GM12878 (cell line): ENCODE measurements around the gene FHIP1B. TPM values are rescaled to one million over a fixed set of nuclear protein-coding genes. Genes with fewer than 3 reads are reported as not detected.

Source experiments
- ATAC-seq: fragments of 200-7000 bp; cut with Tn5 transposase; 3 replicates; pipeline ENCODE4 v1.9.1; 2020; ENCODE audit warnings: mild to moderate bottlenecking, moderate library complexity
- BruUV-seq: library from RNA; stranded (reverse); fragments of 400-500 nt; replicated peaks from 2 replicates; lab custom pipeline; 2021; lab: Mats Ljungman, UMichigan
- CTCF ChIA-PET: fragments of 300-600 bp; sonication (Branson Sonifier 250); formaldehyde crosslinking; extraction: SDS; loops from one replicate; lab custom pipeline; 2021; ENCODE audit warnings: inconsistent platforms; lab: Yijun Ruan, JAX
- POLR2A ChIA-PET: fragments of 350-600 bp; formaldehyde crosslinking; extraction: SDS; loops from one replicate; lab custom pipeline; 2021; ENCODE audit warnings: inconsistent platforms; lab: Charles Lee
- RAD21 ChIA-PET: fragments of 300-600 bp; sonication (Branson Sonifier 250); formaldehyde crosslinking; loops from one replicate; lab custom pipeline; 2023; ENCODE audit warnings: antibody characterized with exemption; ENCODE audit not compliant: unreplicated experiment; lab: Charles Lee
- SMC1A ChIA-PET: fragments of 300-600 bp; sonication (Branson Sonifier 250); formaldehyde crosslinking; loops from one replicate; lab custom pipeline; 2023; ENCODE audit not compliant: unreplicated experiment, uncharacterized antibody; lab: Charles Lee
- DNase-seq: peaks from one replicate; pipeline ENCODE4 v3.0.0-alpha.2; 2011; ENCODE audit warnings: low read depth, low spot score
- FAIRE-seq: peaks from 3 replicates; lab custom pipeline; 2011; peaks lifted over from hg19 to GRCh38; lab: Jason Lieb, UNC
- H2AFZ ChIP-seq: 2 replicates; pipeline ENCODE4 v1.6.0; 2011; ENCODE audit warnings: low read depth, low read length, control low read depth; ENCODE audit not compliant: control insufficient read depth
- H3K27ac ChIP-seq: 2 replicates; pipeline ENCODE4 v1.5.1; 2011; ENCODE audit warnings: control low read depth; ENCODE audit not compliant: control insufficient read depth, insufficient read depth
- H3K27me3 ChIP-seq, 2 experiments: replicated peaks in 1 of 2; 2 replicates each; pipeline versions ENCODE4 v1.6.0 to v1.6.1; 2011; ENCODE audit warnings: low read length in 1 of 2; ENCODE audit not compliant: control insufficient read depth in 2 of 2, insufficient read depth in 2 of 2
- H3K36me3 ChIP-seq, 2 experiments: 2 replicates each; pipeline ENCODE4 v1.5.1; 2011; ENCODE audit warnings: low read length in 1 of 2; ENCODE audit not compliant: control insufficient read depth in 2 of 2, insufficient read depth in 2 of 2
- H3K4me1 ChIP-seq: 2 replicates; pipeline ENCODE4 v1.6.1; 2011; ENCODE audit warnings: mild to moderate bottlenecking, low read length, moderate library complexity, mixed read lengths; ENCODE audit not compliant: control insufficient read depth, insufficient read depth
- H3K4me2 ChIP-seq: 2 replicates; pipeline ENCODE4 v1.6.0; 2011; ENCODE audit warnings: control low read depth; ENCODE audit not compliant: control insufficient read depth, insufficient read depth
- H3K4me3 ChIP-seq: fragments of 200-600 bp; sonication (generic); 2 replicates; pipeline ENCODE4 v1.5.1; 2016
- H3K79me2 ChIP-seq: 2 replicates; pipeline ENCODE4 v1.6.0; 2011; ENCODE audit warnings: low read length; ENCODE audit not compliant: control insufficient read depth, insufficient read depth
- H3K9ac ChIP-seq: 2 replicates; pipeline ENCODE4 v1.8.0; 2011; ENCODE audit warnings: low read length, control low read depth, mixed read lengths; ENCODE audit not compliant: control insufficient read depth, insufficient read depth
- H3K9me3 ChIP-seq: replicated peaks from 3 replicates; pipeline ENCODE4 v1.5.1; 2011; ENCODE audit warnings: mild to moderate bottlenecking, low read length; ENCODE audit not compliant: control insufficient read depth, insufficient read depth
- H4K20me1 ChIP-seq: 2 replicates; pipeline ENCODE4 v1.6.0; 2011; ENCODE audit not compliant: control insufficient read depth, insufficient read depth
- BRCA1 ChIP-seq: IDR thresholded peaks from 2 replicates; pipeline ENCODE4 v1.6.1; 2011; ENCODE audit warnings: low read depth, low read length, improper control_type of control experiment
- CEBPB ChIP-seq, 2 experiments: fragments of 150-350 bp in 1 of 2; IDR thresholded peaks; 2 replicates each; pipeline ENCODE4 v1.6.1; 2012 to 2014; ENCODE audit warnings: low read depth in 2 of 2, low read length in 2 of 2, borderline replicate concordance in 1 of 2, inconsistent platforms in 1 of 2
- CHD4 ChIP-seq: fragments of 200-600 bp; sonication (generic); IDR thresholded peaks from 2 replicates; pipeline ENCODE4 v1.6.1; 2016; ENCODE audit warnings: mild to moderate bottlenecking
- FOS ChIP-seq: IDR thresholded peaks from 3 replicates; pipeline ENCODE4 v1.6.1; 2011; ENCODE audit warnings: borderline replicate concordance; ENCODE audit not compliant: insufficient read length; ENCODE audit errors: extremely low read depth
- WGBS: methylation state at CpG from one replicate; pipeline ENCODE4 v1.1.6; 2016; ENCODE audit warnings: low lambda C conversion rate; ENCODE audit not compliant: insufficient replicate concordance, insufficient coverage; ENCODE audit errors: missing lambda C conversion rate; 5-methylcytosine and 5-hydroxymethylcytosine counted together
- in situ Hi-C: fragments of 300-500 bp; cut with MboI; formaldehyde crosslinking; loops from 9 replicates; pipeline ENCODE4 v1.14.3; 2018; ENCODE audit warnings: mixed read lengths
- intact Hi-C: fragments of 100-400 bp; cut with micrococcal nuclease; formaldehyde crosslinking; loops from one replicate; pipeline ENCODE4 v1.14.2; 2022; ENCODE audit not compliant: unreplicated experiment
- polyA plus RNA-seq, 11 experiments: library from polyadenylated mRNA; depleted of rRNA in 4 of 11; unstranded in 6 of 11; stranded (reverse) in 5 of 11; fragments of >200 nt; fragmentation: Nextera tagmentation in 4 of 11; fragmentation: Illumina TruSeq in 1 of 11; extraction: Ambion mirVana in 4 of 11; extraction: Trizol in 1 of 11; gene quantifications; 1 replicate in 1 of 11; 2 replicates in 10 of 11; pipeline versions ENCODE4 v1.2.1 to v1.2.3, GENCODE V29; 2011 to 2016; ENCODE audit warnings: inconsistent platforms in 2 of 11, missing spikeins in 2 of 11, low read depth in 1 of 11
- total RNA-seq, 4 experiments: library from RNA; depleted of rRNA in 3 of 4; stranded (reverse); fragments of >200 nt in 3 of 4; fragmentation: Illumina TruSeq in 1 of 4; extraction: Trizol in 1 of 4; gene quantifications; 2 replicates each; pipeline versions ENCODE4 v1.2.1 to v1.2.3, GENCODE V29; 2013 to 2021
- TF ChIP-seq, protein P1 (sequence below): fragments of 450-650 bp; formaldehyde crosslinking; IDR thresholded peaks from 2 replicates; pipeline ENCODE4 v1.4.0; 2022; ENCODE audit warnings: mild to moderate bottlenecking, moderate library complexity
- TF ChIP-seq, protein P2 (sequence below): IDR thresholded peaks from 2 replicates; pipeline ENCODE4 v1.6.1; 2012; ENCODE audit warnings: mild to moderate bottlenecking, low read depth, low read length

The FHIP1B gene
- total and polyA plus RNA-seq, 10 of the 15 experiments (the other 5 are each of a cell fraction or from before 2014, with no cell fraction given) = 0.90 to 28.1 (median 11.1) TPM

DNA sequence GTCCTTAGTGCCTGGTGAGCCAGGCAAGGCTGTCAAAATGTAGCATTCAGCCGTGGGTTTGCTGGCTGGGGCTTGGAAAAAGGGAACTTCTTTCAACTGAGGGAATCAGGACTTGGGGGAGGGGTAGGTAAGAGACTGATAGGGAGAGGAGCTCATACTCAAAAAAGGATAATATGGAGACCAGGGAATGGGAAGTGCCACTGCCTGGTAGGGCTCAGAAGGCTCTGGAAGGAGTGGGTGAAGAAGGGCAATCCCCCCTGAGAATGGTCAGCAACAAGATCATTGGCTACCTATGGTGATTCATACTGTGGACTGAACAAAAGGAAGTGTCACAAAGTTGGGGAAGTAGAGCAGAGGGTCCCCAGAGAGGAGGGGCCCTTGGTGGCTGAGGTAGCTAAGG is 6.3 kb upstream of the FHIP1B start:
- no TSS peak for BruUV-seq
- H2AFZ ChIP-seq = no peak overlapping the region
- H3K27ac ChIP-seq = no peak overlapping the region
- H3K36me3 ChIP-seq = no peaks in the 10 kb centered on the region
- H3K9ac ChIP-seq = no peak overlapping the region
- H4K20me1 ChIP-seq = no peaks in the 10 kb centered on the region
- intact Hi-C loops (no loop called here), in situ Hi-C loops (no loop called here)
- H3K9me3 ChIP-seq = no peaks in the 10 kb centered on the region
- CTCF ChIA-PET = interaction anchor here (1.2 kb wide), 1 partner anchor 10 kb away, joined by 8 read pairs; no protein-coding TSS in a partner anchor
- H3K79me2 ChIP-seq = no peaks in the 10 kb centered on the region
- ATAC-seq = no peak
- POLR2A ChIA-PET = no interaction called here
- TF ChIP-seq, protein P1, sequence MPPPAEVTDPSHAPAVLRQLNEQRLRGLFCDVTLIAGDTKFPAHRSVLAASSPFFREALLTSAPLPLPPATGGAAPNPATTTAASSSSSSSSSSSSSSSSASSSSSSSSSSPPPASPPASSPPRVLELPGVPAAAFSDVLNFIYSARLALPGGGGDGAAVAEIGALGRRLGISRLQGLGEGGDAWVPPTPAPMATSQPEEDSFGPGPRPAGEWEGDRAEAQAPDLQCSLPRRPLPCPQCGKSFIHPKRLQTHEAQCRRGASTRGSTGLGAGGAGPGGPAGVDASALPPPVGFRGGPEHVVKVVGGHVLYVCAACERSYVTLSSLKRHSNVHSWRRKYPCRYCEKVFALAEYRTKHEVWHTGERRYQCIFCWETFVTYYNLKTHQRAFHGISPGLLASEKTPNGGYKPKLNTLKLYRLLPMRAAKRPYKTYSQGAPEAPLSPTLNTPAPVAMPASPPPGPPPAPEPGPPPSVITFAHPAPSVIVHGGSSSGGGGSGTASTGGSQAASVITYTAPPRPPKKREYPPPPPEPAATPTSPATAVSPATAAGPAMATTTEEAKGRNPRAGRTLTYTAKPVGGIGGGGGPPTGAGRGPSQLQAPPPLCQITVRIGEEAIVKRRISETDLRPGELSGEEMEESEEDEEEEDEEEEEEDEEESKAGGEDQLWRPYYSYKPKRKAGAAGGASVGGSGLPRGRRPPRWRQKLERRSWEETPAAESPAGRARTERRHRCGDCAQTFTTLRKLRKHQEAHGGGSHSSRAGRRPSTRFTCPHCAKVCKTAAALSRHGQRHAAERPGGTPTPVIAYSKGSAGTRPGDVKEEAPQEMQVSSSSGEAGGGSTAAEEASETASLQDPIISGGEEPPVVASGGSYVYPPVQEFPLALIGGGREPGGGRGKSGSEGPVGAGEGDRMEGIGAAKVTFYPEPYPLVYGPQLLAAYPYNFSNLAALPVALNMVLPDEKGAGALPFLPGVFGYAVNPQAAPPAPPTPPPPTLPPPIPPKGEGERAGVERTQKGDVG (CRISPR knock-in tag) = no peak
- TF ChIP-seq, protein P2, sequence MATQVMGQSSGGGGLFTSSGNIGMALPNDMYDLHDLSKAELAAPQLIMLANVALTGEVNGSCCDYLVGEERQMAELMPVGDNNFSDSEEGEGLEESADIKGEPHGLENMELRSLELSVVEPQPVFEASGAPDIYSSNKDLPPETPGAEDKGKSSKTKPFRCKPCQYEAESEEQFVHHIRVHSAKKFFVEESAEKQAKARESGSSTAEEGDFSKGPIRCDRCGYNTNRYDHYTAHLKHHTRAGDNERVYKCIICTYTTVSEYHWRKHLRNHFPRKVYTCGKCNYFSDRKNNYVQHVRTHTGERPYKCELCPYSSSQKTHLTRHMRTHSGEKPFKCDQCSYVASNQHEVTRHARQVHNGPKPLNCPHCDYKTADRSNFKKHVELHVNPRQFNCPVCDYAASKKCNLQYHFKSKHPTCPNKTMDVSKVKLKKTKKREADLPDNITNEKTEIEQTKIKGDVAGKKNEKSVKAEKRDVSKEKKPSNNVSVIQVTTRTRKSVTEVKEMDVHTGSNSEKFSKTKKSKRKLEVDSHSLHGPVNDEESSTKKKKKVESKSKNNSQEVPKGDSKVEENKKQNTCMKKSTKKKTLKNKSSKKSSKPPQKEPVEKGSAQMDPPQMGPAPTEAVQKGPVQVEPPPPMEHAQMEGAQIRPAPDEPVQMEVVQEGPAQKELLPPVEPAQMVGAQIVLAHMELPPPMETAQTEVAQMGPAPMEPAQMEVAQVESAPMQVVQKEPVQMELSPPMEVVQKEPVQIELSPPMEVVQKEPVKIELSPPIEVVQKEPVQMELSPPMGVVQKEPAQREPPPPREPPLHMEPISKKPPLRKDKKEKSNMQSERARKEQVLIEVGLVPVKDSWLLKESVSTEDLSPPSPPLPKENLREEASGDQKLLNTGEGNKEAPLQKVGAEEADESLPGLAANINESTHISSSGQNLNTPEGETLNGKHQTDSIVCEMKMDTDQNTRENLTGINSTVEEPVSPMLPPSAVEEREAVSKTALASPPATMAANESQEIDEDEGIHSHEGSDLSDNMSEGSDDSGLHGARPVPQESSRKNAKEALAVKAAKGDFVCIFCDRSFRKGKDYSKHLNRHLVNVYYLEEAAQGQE = no peak
- TF ChIP-seq CEBPB (IDR thresholded peaks at IDR 0.05; ENCODE audit: borderline replicate concordance in 1 of 2, low read depth in 2 of 2, low read length in 2 of 2) (no peak), BRCA1 (no peak), FOS (no peak), CHD4 (no peak)
- no peak for DNase-seq
- WGBS = 0% methylated on average over 1 of the region's 1 CpG
- no peaks in the 10 kb centered on the region for H3K4me1 ChIP-seq
- no peak for FAIRE-seq
- RAD21 ChIA-PET = no interaction called here
- SMC1A ChIA-PET = no interaction called here
- no peak overlapping the region for H3K4me2 ChIP-seq
- H3K4me3 ChIP-seq = no peak overlapping the region
- no peaks in the 10 kb centered on the region for H3K27me3 ChIP-seq
